ENCODE results near the gene SLC36A4. TPM values are rescaled to one million over a fixed set of nuclear protein-coding genes. Genes with fewer than 3 reads are reported as not detected.
"Not testable (repeated sequence)": the region's sequence is repeated elsewhere in the genome, so short reads cannot be mapped to it uniquely, and the experiment has no call there.

Gene SLC36A4
- total RNA-seq, 1 donor from 2014 or later = 25.3 TPM

- H3K36me3 Mint-ChIP-seq (ENCODE audit: unreplicated experiment) = no peaks in the 10 kb centered on the region
- TF ChIP-seq CTCF (IDR thresholded peaks at IDR 0.05) = no peak
- no peak overlapping the region for H3K4me3 Mint-ChIP-seq (ENCODE audit: unreplicated experiment)
Observed at GRCh38 chr11:93117565-93117964, 80.2 kb downstream of the SLC36A4 start.

GRCh38 chr11:93116641-93117441, 81.0 kb downstream of the SLC36A4 start:
- Mint-ChIP-seq H3K4me1 (ENCODE audit: unreplicated experiment) (no peaks in the 10 kb centered on the region), H3K4me3 (ENCODE audit: unreplicated experiment) (no peak overlapping the region), H3K9me3 (ENCODE audit: unreplicated experiment) (no peaks in the 10 kb centered on the region), H3K36me3 (ENCODE audit: unreplicated experiment) (no peaks in the 10 kb centered on the region), H3K27ac (ENCODE audit: unreplicated experiment) (no peak overlapping the region), H3K27me3 (ENCODE audit: unreplicated experiment) (peaks cover 9% of the 10 kb centered on the region)
- TF ChIP-seq CTCF (IDR thresholded peaks at IDR 0.05) = no peak
- DNase-seq (ENCODE audit: extremely low spot score, unreplicated experiment) = no peak

More at GRCh38 chr11:93117565-93117964, 80.2 kb downstream of the SLC36A4 start:
- Mint-ChIP-seq H3K27ac (ENCODE audit: unreplicated experiment) (no peak overlapping the region), H3K9me3 (ENCODE audit: unreplicated experiment) (no peaks in the 10 kb centered on the region), H3K4me1 (ENCODE audit: unreplicated experiment) (no peaks in the 10 kb centered on the region), H3K27me3 (ENCODE audit: unreplicated experiment) (peaks cover 9% of the 10 kb centered on the region)
- no peak for DNase-seq (ENCODE audit: extremely low spot score, unreplicated experiment)

DNA sequence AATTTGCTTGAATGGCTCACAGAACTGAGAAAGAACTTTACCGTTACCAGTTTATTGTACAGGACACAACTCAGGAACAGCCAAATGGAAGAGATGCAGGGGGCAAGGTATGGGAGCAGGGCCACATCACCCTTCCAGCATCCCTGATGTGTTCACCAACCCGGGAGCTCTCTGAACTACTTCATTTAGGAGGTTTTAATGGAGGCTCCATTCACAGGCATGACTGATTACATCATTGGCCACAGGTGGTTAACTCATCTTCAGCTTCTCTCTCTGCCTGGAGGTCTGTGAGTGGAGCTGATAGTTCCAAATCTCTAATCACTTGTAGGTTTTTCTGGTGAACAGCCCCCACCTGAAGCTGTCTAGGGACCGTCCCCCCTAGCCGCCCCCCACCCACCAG, 83.5 kb downstream of the SLC36A4 start:
- Mint-ChIP-seq H3K27ac (ENCODE audit: unreplicated experiment) (no peak overlapping the region), H3K9me3 (ENCODE audit: unreplicated experiment) (peaks cover 5% of the 10 kb centered on the region), H3K4me1 (ENCODE audit: unreplicated experiment) (no peaks in the 10 kb centered on the region), H3K36me3 (ENCODE audit: unreplicated experiment) (no peaks in the 10 kb centered on the region), H3K4me3 (ENCODE audit: unreplicated experiment) (no peak overlapping the region), H3K27me3 (ENCODE audit: unreplicated experiment) (peaks cover 6% of the 10 kb centered on the region)
- DNase-seq (ENCODE audit: extremely low spot score, unreplicated experiment) = no peak
- no peak for TF ChIP-seq CTCF (IDR thresholded peaks at IDR 0.05)

GRCh38 chr11:93113824-93114223, 84.0 kb downstream of the SLC36A4 start:
- Mint-ChIP-seq H3K36me3 (ENCODE audit: unreplicated experiment) (no peaks in the 10 kb centered on the region), H3K27me3 (ENCODE audit: unreplicated experiment) (peaks cover 3% of the 10 kb centered on the region), H3K27ac (ENCODE audit: unreplicated experiment) (no peak overlapping the region), H3K4me3 (ENCODE audit: unreplicated experiment) (no peak overlapping the region), H3K9me3 (ENCODE audit: unreplicated experiment) (peaks cover 5% of the 10 kb centered on the region), H3K4me1 (ENCODE audit: unreplicated experiment) (no peaks in the 10 kb centered on the region)
- no peak for TF ChIP-seq CTCF (IDR thresholded peaks at IDR 0.05)
- DNase-seq (ENCODE audit: extremely low spot score, unreplicated experiment) = no peak

DNA sequence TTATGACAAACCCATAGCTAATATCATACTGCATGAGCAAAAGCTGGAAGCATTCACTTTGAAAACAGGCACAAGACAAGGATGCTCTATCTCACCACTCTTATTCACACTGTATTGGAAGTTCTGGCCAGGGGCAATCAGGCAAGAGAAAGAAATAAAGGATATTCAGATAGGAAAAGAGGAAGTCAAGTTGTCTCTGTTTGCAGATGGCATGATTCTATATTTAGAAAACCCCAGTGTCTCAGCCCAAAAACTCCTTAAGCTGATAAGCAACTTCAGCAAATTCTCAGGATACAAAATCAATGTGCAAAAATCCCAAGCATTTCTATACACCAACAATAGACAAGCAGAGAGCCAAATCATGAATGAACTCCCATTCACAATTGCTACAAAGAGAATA, 86.6 kb downstream of the SLC36A4 start:
- H3K27ac Mint-ChIP-seq (ENCODE audit: unreplicated experiment); H3K4me1 Mint-ChIP-seq (ENCODE audit: unreplicated experiment); H3K27me3 Mint-ChIP-seq (ENCODE audit: unreplicated experiment); DNase-seq (ENCODE audit: extremely low spot score, unreplicated experiment); H3K9me3 Mint-ChIP-seq (ENCODE audit: unreplicated experiment); H3K4me3 Mint-ChIP-seq (ENCODE audit: unreplicated experiment); H3K36me3 Mint-ChIP-seq (ENCODE audit: unreplicated experiment): not testable (repeated sequence)

All from osteocyte (in vitro differentiated cells).